Activated CD4-positive, alpha-beta T cell treated with anti-CD3 and anti-CD28 coated beads for 4 hours (primary cell): ENCODE data around the gene TXNRD1.
"Not testable (repeated sequence)": the region's sequence is repeated elsewhere in the genome, so short reads cannot be mapped to it uniquely, and the experiment has no call there.

Experiments used
- DNase-seq, 2 donors: peaks; one replicate each; pipeline ENCODE4 v3.0.0-alpha.2; 2020

The TXNRD1 gene

DNA sequence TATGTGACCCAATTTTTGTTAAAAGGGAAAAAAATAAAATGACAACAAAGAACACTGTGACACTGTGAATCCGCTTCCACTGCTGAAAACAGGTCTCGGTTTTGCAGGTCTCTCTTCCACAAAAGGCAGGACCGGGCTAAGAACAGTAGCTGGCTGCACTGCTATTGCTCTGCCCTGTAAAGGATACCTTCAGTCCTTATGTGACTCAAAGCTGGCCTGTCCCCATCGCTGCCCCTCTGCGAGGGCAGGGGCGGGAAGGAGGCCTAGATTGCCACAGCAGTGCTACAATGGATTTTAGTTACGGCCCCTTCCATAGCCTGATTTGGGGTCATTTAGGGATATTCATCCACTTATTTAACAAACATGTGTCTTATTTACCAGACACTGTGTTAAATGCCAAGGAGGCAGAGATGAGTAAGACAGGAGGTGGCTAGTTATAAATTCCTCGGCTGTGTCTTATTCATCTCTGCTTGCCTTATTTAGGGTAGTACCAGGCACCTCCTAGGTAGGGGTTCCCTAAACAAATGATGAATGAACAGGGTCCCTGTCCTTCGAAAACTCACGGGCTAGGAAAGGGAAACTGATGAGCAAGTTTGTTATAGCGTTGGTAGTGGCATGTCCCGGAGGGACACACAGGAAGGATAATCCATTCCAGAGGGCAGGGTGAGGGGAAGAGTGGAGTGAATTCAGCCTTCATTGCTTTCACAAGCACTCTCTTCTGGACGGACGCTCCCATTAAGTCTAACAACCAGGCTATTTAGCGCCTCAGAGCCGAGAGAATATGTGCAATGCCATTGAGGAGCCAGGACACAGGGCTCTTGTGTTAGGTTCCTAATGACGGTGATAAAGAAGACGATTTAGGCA lies 161.3 kb downstream of the TXNRD1 start:
- DNase-seq = no peak

DNA sequence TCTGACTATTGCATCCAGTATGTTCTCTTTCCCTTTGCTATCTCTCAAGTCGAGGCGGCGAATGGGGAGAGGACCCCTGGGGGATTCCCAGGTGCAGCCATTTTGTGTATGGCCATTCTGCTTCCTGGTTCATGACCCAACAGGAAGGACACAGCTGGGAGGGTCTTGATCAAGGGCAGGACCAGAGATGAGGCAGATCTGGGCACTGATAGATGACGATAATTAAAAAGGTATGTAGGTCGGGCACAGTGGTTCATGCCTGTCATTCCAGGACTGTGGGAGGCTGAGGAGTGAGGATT lies 161.9 kb downstream of the TXNRD1 start:
- DNase-seq = no peak

DNA sequence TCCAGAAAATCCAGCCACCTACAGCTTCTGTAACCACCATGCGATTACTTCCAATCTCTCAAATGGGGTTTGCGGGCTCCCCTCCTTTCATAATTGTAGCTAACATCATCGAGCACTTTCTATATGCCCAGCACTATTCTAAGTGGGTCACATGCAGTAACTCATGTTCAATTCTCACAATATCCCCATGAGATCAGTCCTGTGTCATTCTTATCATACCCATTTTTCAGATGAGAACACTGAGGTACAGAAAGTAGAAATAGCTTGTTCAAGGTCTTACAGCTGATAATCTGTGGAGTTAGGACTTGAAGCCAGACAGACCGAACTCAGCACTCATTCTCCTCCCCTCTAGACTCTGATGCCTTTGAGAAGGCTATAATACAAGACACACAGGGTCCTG lies 162.8 kb downstream of the TXNRD1 start:
- DNase-seq = no peak

DNA sequence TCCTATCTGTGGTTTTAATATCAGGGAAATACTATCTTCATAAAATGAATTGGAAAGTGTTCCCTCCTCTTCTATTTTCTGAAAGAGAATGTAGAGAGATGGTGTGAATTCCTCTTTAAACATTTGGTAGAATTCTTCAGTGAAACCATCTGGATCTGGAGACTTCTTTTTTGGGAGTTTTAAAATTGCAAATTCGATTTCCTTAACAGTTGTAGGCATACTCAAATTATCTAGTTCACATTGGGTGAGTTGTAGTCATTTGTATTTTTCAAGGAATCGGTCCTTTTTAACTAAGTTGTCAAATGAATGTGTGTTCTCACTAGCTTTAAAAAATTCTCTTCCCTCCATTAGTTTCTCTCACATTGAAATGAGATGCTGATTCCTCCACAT lies 165.8 kb downstream of the TXNRD1 start:
- DNase-seq = no peak

DNA sequence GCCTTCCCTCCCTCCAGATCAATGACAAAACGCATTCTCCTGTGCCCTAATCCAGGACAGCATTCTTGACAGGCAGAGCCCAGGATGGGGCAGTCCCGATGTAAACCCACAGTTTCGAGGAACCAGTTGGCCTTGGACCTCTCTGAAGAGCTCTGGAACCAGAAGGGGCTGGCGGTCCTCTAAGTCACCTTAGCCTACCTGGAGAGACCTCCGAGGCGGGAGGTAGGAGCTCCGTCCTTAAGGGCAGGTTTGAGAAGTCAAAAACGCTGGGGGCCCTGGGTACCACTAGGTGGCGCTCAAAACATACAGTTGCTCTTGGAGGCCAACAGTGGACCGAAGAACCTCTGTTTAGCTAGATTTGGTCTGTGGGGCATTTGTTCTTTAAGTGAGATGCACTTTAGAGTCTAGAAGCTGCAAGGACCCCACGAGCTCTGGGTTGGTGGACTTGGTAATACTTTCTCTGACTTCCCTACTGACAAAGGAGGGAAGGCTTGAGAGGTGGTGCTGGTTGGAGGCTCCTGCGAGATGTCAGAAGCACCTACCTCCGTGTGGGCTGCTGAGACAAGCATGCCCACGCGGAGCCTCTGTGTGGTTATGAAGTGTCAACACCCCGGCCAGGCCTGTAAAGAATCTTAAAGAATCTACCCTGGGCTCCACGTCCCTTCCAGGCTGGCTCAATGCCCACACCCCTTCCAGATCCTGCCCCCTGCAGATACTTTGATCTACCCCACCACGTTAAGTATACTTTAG lies 166.3 kb downstream of the TXNRD1 start:
- peak; percentile 77 to 88 for DNase-seq

DNA sequence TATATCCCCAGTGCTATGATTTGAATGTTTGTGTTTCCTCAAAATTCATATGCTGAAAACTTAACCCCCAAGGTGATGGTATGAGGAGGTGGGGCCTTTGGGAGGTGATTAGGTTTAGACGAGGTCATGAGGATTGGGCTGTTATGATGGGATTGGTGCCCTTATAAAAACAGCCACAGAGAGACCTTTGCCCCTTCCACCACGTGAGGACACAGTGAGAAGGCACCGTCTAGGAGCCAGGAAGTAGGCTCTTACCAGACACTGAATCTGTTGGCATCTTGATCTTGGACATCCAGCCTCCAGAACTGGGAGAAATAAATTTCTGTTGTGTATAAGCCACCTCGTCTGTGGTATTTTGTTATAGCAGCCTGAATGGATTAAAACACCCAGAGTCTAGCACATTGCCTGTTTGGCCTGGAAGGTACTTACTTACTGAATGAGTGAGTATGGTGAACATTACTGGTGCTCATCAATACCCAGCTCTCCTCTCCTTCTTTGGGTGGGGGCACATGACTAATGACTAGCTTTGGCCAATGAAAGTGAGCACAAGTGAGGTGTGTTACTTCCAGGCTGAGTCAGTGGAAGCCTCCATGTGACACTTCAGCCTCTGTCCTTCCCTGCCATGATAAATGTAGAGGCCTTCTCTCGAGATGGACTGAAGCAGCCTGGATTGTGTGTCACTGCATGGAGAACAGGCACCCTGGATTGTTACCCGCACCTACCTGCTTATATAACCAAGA lies 168.7 kb downstream of the TXNRD1 start:
- DNase-seq = no peak

DNA sequence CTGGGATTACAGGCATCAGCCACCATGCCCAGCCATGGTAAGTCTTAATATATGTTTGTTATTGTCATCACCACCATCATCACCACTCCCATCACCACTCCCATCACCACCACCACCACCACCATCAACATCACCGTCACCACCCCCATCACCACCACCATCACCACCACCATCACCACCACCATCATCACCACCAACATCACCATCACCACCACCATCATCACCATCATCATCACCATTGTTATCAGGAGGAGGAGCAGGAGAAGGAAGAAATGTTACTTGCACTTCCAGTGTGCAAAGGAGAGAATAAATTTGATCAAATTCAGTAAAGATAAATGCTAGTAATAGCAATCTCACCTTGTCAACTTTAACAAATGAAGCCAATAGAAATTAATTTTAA lies 169.9 kb downstream of the TXNRD1 start:
- no peak for DNase-seq

DNA sequence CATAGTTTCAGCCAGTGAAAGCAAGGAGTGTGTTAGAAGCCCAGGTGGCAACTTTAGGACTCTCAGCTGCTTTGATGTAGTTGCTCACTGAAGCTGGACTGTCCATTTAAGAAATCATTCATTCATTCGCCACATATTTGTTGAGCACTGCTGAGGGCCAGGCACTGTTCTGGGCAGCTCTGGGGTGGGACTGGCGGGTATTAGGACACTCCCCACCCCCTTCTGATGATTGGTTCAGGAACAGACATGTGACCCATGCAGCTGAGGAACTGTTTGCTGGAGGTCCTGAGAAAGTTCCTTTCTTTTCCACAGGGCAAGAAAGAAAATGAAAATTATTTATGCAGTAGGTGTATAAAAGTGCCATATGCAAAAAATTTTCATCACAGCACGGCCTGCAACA lies 170.9 kb downstream of the TXNRD1 start:
- DNase-seq = no peak

DNA sequence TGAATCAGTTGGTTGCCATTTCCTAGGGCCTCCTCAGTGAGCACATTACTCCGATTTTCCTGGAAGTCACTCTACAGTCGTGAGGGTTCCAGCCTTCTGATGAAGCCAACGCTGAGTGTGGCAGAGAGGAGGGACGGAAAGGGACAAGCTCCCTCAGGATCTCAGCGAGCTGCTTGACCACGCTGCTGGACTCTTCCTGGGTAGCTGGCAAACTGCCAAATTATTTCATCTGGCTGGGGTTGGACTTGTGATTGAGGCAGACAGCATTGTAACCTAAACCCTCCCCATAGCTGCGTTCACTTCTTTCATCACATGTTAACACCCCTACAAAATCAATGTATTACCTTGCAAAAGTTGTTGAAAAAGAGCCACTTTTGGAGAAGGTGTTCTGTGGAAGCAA lies 171.6 kb downstream of the TXNRD1 start:
- no peak for DNase-seq

DNA sequence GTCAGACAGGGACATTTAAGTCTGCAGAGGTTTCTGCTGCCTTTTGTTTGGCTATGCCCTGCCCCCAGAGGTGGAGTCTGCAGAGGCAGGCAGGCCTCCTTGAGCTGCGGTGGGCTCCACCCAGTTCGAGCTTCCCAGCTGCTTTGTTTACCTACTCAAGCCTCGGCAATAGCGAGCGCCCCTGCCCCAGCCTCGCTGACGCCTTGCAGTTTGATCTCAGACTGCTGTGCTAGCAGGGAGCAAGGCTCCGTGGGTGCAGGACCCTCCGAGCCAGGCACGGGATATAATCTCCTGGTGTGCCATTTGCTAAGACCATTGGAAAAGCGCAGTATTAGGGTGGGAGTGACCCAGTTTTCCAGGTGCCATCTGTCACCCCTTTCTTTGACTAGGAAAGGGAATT lies 178.5 kb downstream of the TXNRD1 start:
- DNase-seq = not testable (repeated sequence)
